ENCODE results near the gene ACAD10.

DNA sequence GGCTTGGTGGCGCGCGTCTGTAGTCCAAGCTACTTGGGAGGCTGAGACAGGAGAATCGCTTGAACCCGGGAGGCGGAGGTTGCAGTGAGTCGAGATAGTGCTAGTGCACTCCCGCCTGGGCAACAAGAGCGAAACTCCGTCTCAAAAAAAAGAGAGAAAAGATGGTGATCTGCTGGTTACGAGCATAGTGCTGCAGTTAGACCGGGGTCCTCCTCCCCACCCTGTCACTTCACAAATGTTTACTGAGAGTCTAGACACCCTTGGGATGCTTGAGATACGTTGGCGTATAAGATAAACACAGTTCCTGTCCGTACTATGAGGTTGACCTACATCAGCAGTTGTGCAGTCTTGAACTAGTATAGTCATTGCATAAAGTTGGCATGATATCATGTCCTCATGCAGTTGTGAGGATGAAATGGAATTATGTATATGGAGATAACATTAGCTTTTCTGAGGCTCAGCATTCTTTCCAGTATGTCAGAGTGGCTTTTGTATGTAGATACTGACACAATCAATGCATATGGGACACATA is 787 bp downstream of the ACAD10 start:
- no peak for TF ChIP-seq CTCF (conservative IDR thresholded peaks at IDR 0.05; ENCODE audit: low read depth, low read length)
- TF ChIP-seq EZH2 (IDR thresholded peaks at IDR 0.05; ENCODE audit: borderline replicate concordance, low read depth, low read length, poor library complexity, severe bottlenecking), result no peak

All from A673 (cell line).